Trophoblast cell (in vitro differentiated cells and primary cell): Measurements from ENCODE around the gene BNIP5.

Source experiments
- DNase-seq, 2 donors: peaks; one replicate each; pipeline ENCODE4 v3.0.0-alpha.2; 2016
- H2AFZ ChIP-seq: 2 replicates; pipeline ENCODE4 v1.6.1; 2013; ENCODE audit warnings: low read length, moderate library complexity, mild to moderate bottlenecking; ENCODE audit not compliant: insufficient read depth, poor library complexity
- H2AK5ac ChIP-seq: 2 replicates; pipeline ENCODE4 v1.6.1; 2013; ENCODE audit warnings: mild to moderate bottlenecking, low read length
- H2BK120ac ChIP-seq: 2 replicates; pipeline ENCODE4 v1.6.1; 2013; ENCODE audit warnings: low read length, mild to moderate bottlenecking, moderate library complexity; ENCODE audit not compliant: insufficient read depth, poor library complexity
- H2BK12ac ChIP-seq: 2 replicates; pipeline ENCODE4 v1.6.1; 2013; ENCODE audit warnings: mild to moderate bottlenecking, low read length, moderate library complexity
- H2BK5ac ChIP-seq: 2 replicates; pipeline ENCODE4 v1.6.1; 2013; ENCODE audit warnings: low read length, low read depth, moderate library complexity, mild to moderate bottlenecking; ENCODE audit not compliant: poor library complexity
- H3K14ac ChIP-seq: 2 replicates; pipeline ENCODE4 v1.6.1; 2013; ENCODE audit warnings: mild to moderate bottlenecking, low read length
- H3K18ac ChIP-seq: 2 replicates; pipeline ENCODE4 v1.6.1; 2013; ENCODE audit warnings: mild to moderate bottlenecking, low read length
- H3K23ac ChIP-seq: 2 replicates; pipeline ENCODE4 v1.6.1; 2013; ENCODE audit warnings: low read length
- H3K27ac ChIP-seq: 2 replicates; pipeline ENCODE4 v1.5.1; 2013; ENCODE audit warnings: low read depth, mild to moderate bottlenecking, inconsistent platforms, low read length, moderate library complexity
- H3K27me3 ChIP-seq: 2 replicates; pipeline ENCODE4 v1.6.1; 2013; ENCODE audit warnings: inconsistent platforms, mild to moderate bottlenecking, low read length, moderate library complexity; ENCODE audit not compliant: insufficient read depth
- H3K36me3 ChIP-seq, 2 experiments: 1 replicate in 1 of 2; 2 replicates in 1 of 2; pipeline ENCODE4 v1.6.1; 2013; ENCODE audit warnings: low read length in 2 of 2, mild to moderate bottlenecking in 2 of 2, moderate library complexity in 1 of 2; ENCODE audit not compliant: insufficient read depth in 2 of 2, control insufficient read depth in 1 of 2
- H3K4ac ChIP-seq: 2 replicates; pipeline ENCODE4 v1.6.1; 2013; ENCODE audit warnings: low read depth, mild to moderate bottlenecking, low read length, moderate library complexity
- H3K4me1 ChIP-seq, 2 experiments: 1 replicate in 1 of 2; 2 replicates in 1 of 2; pipeline ENCODE4 v1.6.1; 2013; ENCODE audit warnings: low read length in 2 of 2, mild to moderate bottlenecking in 2 of 2, moderate library complexity in 1 of 2; ENCODE audit not compliant: insufficient read depth in 2 of 2, control insufficient read depth in 1 of 2
- H3K4me2 ChIP-seq: 2 replicates; pipeline ENCODE4 v1.6.1; 2013; ENCODE audit warnings: inconsistent platforms, mild to moderate bottlenecking, low read length, moderate library complexity
- H3K4me3 ChIP-seq: 2 replicates; pipeline ENCODE4 v1.5.1; 2013; ENCODE audit warnings: mild to moderate bottlenecking, low read depth, low read length, inconsistent platforms
- H3K79me1 ChIP-seq: one replicate; pipeline ENCODE4 v1.6.1; 2013; ENCODE audit warnings: low read length
- H3K79me2 ChIP-seq: 2 replicates; pipeline ENCODE4 v1.6.1; 2013; ENCODE audit warnings: low read length, mild to moderate bottlenecking; ENCODE audit not compliant: control insufficient read depth, insufficient read depth, poor library complexity
- H3K9ac ChIP-seq: 2 replicates; pipeline ENCODE4 v1.6.1; 2013; ENCODE audit warnings: mild to moderate bottlenecking, low read length
- H3K9me3 ChIP-seq: 2 replicates; pipeline ENCODE4 v1.6.1; 2013; ENCODE audit warnings: low read depth, mild to moderate bottlenecking, control low read depth, inconsistent platforms, low read length; ENCODE audit not compliant: insufficient read depth
- H4K12ac ChIP-seq: 2 replicates; pipeline ENCODE4 v1.6.1; 2013; ENCODE audit warnings: low read depth, mild to moderate bottlenecking, low read length, moderate library complexity
- H4K8ac ChIP-seq: 2 replicates; pipeline ENCODE4 v1.6.1; 2013; ENCODE audit warnings: low read depth, mild to moderate bottlenecking, low read length, moderate library complexity
- H4K91ac ChIP-seq: one replicate; pipeline ENCODE4 v1.6.1; 2013; ENCODE audit warnings: low read depth, mild to moderate bottlenecking, low read length, moderate library complexity
- WGBS: extraction: QIAGEN DNeasy Blood & Tissue Kit; methylation state at CpG from one replicate; pipeline ENCODE4 v1.1.7; 2013; ENCODE audit warnings: missing lambda C conversion rate; ENCODE audit not compliant: insufficient read length, insufficient coverage; ENCODE audit errors: extremely low coverage; 5-methylcytosine and 5-hydroxymethylcytosine counted together

Gene BNIP5

GRCh38 chr6:36381502-36382389 lies 45.1 kb upstream of the BNIP5 start:
- H3K4me1 ChIP-seq, result peaks cover 0 to 2% of the 10 kb centered on the region in 2 experiments
- no peak overlapping the region for H2BK120ac ChIP-seq
- peak; percentile 27 to 72 for DNase-seq
- no peak overlapping the region for H3K14ac ChIP-seq
- H4K12ac ChIP-seq, result no peak overlapping the region
- H3K79me2 ChIP-seq, result no peaks in the 10 kb centered on the region
- H3K27me3 ChIP-seq, result peaks cover 13% of the 10 kb centered on the region
- no peak overlapping the region for H2BK5ac ChIP-seq
- H3K4me3 ChIP-seq, result no peak overlapping the region
- H4K91ac ChIP-seq, result no peak overlapping the region
- H3K4ac ChIP-seq, result no peak overlapping the region
- no peak overlapping the region for H3K18ac ChIP-seq
- H2AFZ ChIP-seq, result no peak overlapping the region
- no peak overlapping the region for H3K27ac ChIP-seq
- H2BK12ac ChIP-seq, result no peak overlapping the region
- H4K8ac ChIP-seq, result no peak overlapping the region
- peaks cover 4% of the 10 kb centered on the region for H3K9me3 ChIP-seq
- H3K23ac ChIP-seq, result no peak overlapping the region
- no peak overlapping the region for H3K9ac ChIP-seq
- WGBS, result no CpG with 5 or more reads among the region's 9 CpGs
- H3K4me2 ChIP-seq, result no peak overlapping the region
- no peak overlapping the region for H2AK5ac ChIP-seq
- H3K36me3 ChIP-seq, result no peaks in the 10 kb centered on the region
- no peaks in the 10 kb centered on the region for H3K79me1 ChIP-seq

- Histone ChIP-seq H3K4me1 (no peaks in the 10 kb centered on the region), H3K4me2 (no peak overlapping the region), H4K8ac (no peak overlapping the region), H3K27ac (no peak overlapping the region), H3K18ac (no peak overlapping the region), H3K36me3 (no peaks in the 10 kb centered on the region), H4K12ac (no peak overlapping the region), H4K91ac (no peak overlapping the region), H3K9ac (no peak overlapping the region), H3K9me3 (peaks cover 2% of the 10 kb centered on the region), H2AFZ (no peak overlapping the region), H2BK120ac (no peak overlapping the region), H3K23ac (no peak overlapping the region), H3K79me1 (no peaks in the 10 kb centered on the region), H3K4ac (no peak overlapping the region), H3K79me2 (no peaks in the 10 kb centered on the region), H2AK5ac (no peak overlapping the region), H3K4me3 (no peak overlapping the region), H2BK5ac (no peak overlapping the region), H2BK12ac (no peak overlapping the region), H3K14ac (no peak overlapping the region), H3K27me3 (no peaks in the 10 kb centered on the region)
- WGBS, result no CpG with 5 or more reads among the region's 4 CpGs
- DNase-seq, result no peak
Measured at GRCh38 chr6:36380166-36380565, 43.5 kb upstream of the BNIP5 start.

- H3K4me3 ChIP-seq, result no peak overlapping the region
- H2BK12ac ChIP-seq, result no peak overlapping the region
- H4K91ac ChIP-seq, result no peak overlapping the region
- H2BK5ac ChIP-seq, result no peak overlapping the region
- no peak overlapping the region for H4K8ac ChIP-seq
- no peak overlapping the region for H3K4ac ChIP-seq
- no peak overlapping the region for H2AK5ac ChIP-seq
- H3K36me3 ChIP-seq, result no peaks in the 10 kb centered on the region
- no peak overlapping the region for H2AFZ ChIP-seq
- H3K9me3 ChIP-seq, result peaks cover 2% of the 10 kb centered on the region
- no peaks in the 10 kb centered on the region for H3K4me1 ChIP-seq
- no peak overlapping the region for H4K12ac ChIP-seq
- no peak overlapping the region for H3K23ac ChIP-seq
- no peak overlapping the region for H3K27ac ChIP-seq
- no CpG with 5 or more reads among the region's 10 CpGs for WGBS
- H3K79me2 ChIP-seq, result no peaks in the 10 kb centered on the region
- H2BK120ac ChIP-seq, result no peak overlapping the region
- no peaks in the 10 kb centered on the region for H3K79me1 ChIP-seq
- no peak overlapping the region for H3K14ac ChIP-seq
- DNase-seq, result no peak
- H3K4me2 ChIP-seq, result no peak overlapping the region
- H3K27me3 ChIP-seq, result no peaks in the 10 kb centered on the region
- no peak overlapping the region for H3K9ac ChIP-seq
- no peak overlapping the region for H3K18ac ChIP-seq
Measured at GRCh38 chr6:36378936-36379335, 42.2 kb upstream of the BNIP5 start.

GRCh38 chr6:36378243-36378920 lies 41.7 kb upstream of the BNIP5 start:
- Histone ChIP-seq H3K23ac (no peak overlapping the region), H4K91ac (no peak overlapping the region), H2AK5ac (no peak overlapping the region), H3K27me3 (no peaks in the 10 kb centered on the region), H3K36me3 (no peaks in the 10 kb centered on the region), H3K79me1 (no peaks in the 10 kb centered on the region), H4K8ac (no peak overlapping the region), H3K9ac (no peak overlapping the region), H3K14ac (no peak overlapping the region), H2BK5ac (no peak overlapping the region), H3K27ac (no peak overlapping the region), H3K4me2 (no peak overlapping the region), H3K4me1 (peaks cover 0 to 3% of the 10 kb centered on the region in 2 experiments), H2BK12ac (no peak overlapping the region), H3K4ac (no peak overlapping the region), H3K4me3 (no peak overlapping the region), H2BK120ac (no peak overlapping the region), H4K12ac (no peak overlapping the region), H2AFZ (no peak overlapping the region), H3K79me2 (no peaks in the 10 kb centered on the region), H3K18ac (no peak overlapping the region), H3K9me3 (peaks cover 2% of the 10 kb centered on the region)
- WGBS, result no CpG with 5 or more reads among the region's 4 CpGs
- no peak for DNase-seq
